ENCODE data around the gene EGFR. TPM values are rescaled to one million over a fixed set of nuclear protein-coding genes. Genes with fewer than 3 reads are reported as not detected.

EGFR gene
- polyA plus RNA-seq, 4 donors = 19.4 to 34.1 (median 31.0) TPM

DNA sequence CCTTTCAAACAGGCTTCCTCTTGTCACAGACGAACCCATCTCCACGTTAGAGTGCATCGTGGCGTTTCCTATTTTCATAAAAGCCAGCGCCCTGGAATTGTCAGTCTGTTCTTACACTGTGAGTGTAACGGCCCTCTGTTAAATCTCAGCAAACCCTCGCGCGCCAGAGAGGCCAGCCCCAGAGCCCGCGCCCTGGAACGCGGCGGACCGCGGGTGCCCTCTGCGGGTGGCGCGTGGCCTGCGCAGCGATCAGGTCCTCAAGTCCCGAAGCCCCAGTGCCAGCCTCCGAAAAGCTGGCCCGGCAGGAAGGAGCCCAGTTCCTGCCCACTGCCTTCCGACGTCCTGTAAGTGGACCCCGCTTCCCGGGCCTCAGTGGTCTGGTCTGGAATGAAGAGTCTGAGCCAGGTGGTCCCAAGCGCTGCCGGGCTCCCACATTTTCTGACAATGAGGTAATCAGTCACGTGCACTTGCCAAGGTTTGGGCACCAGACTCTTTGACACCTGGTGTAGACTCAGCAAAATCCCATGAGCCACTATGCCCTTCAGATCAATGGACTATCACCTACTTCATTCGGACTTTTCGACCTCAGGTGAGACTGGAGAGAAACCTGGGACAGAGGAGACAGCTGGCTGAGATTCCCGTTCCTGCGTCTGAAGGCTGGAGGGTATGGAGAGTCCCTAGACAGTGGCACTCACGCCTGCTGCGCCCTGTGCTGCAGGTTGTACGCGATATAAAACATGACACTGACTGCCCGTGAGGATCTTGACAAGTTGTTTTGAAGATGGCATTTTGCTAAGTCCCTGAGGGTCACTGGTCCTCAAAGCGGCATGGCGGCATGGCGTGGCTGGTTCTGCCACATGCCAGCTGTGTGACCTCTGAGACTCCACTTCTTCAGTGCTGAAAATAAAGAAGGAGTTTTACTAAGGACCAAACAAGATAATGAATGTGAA, 237.0 kb downstream of the EGFR start:
- peak; percentile 27 to 66 (median 48) for DNase-seq (ENCODE audit: low read depth in 4 of 4, low spot score in 3 of 4)

DNA sequence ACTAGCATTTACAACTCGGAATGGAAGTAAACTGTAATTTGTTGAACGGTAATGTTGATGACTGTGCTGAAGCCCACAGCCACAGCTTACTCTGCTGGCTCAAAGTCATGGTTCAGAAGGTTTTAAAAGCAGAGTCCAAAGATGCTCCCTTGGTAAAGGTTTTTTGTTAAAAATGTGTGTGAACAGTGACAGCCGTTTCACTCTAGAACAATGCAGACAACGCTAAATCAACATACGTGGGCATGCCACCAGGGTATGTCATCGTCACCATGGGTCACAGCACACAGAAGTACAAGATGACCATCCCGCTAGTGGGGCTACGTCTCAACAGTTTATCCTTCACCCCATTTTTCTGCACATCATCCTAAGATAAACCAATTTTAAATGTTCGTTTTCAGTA, 239.8 kb downstream of the EGFR start:
- DNase-seq (ENCODE audit: low read depth in 4 of 4, low spot score in 3 of 4) = no peak

DNA sequence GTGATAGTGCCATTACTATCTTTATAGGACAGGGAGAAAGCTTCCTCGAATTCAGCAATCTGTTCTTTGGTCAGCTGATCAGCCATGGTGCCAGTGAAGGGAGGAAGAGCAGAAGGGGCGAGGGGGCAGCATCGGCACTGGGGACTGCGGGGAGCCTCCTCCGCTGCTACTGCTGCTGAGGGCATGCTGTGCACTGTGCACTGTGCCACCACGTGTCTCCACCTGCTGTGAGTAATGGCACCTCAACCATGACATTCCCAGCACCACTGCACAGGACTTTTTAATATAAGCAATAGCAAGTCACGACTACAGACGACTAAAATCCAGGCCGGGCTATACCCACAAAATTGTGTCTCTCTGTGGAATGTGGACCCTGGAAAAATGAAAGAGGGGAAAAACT, 241.4 kb downstream of the EGFR start:
- no peak for DNase-seq (ENCODE audit: low read depth in 4 of 4, low spot score in 3 of 4)

DNA sequence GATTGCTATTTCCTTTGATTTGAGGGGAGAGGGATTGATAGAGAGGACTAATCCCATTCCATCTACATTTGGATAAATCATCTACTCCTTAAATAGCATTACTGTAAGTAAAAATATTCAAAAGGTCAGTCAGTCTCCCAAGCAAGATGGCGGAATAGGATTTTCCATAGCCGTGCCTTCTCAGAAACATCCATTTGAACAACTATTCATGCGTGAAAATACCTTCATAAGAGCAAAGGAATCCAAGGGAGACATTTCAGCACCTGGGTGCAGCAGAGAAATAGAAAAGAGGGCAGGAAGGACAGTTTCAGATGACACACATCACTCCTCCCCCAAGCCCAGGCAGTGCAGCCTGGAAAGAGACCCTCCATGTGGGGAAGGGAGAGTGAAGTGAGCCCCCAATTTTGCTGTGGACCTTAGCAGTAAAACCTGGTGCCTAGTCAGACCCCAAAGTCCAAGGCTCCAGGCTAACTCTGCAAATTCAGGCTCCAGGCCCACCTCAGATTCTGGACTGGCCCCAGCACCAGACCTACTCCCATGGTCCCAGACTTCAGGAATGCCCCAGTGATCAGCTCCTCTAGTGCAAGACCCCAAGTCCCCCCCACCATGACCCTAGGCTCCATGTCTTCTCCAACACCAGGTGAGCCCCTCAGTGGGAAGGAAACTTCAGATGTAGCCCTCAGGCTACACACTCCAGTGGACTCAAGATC, 242.0 kb downstream of the EGFR start:
- no peak for DNase-seq (ENCODE audit: low read depth in 4 of 4, low spot score in 3 of 4)

Measured in left renal pelvis (tissue), 4 donors.